HG03378 (cell line): ENCODE measurements around the gene LAMA4.

Experiments used
- ATAC-seq: cut with Tn5 transposase; IDR thresholded peaks from one replicate; pipeline ENCODE4 v1.9.1; 2021; ENCODE audit warnings: mild to moderate bottlenecking, moderate library complexity; ENCODE audit not compliant: unreplicated experiment

The LAMA4 gene

DNA sequence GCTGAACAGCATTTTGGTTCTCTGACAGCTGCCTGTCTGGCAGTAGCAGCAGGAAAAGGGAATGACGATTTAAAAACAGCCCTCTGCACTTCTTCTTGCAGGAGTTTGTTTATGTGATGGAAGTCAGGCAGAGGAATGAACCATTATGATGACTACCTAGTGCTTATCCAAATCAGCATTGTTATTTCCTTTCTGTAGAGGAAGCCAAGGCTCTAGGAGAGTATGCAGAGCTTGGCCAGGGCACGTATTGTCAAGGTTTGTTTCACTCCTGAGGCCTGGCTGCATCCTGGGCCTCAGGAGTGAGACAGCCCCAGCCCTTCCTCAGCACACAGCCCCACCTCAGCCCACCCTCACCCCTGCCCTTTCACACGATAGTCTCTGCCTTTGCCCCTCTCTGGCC lies 98.5 kb downstream of the LAMA4 start:
- ATAC-seq = no peak

GRCh38 chr6:112154711-112155110 lies 99.7 kb downstream of the LAMA4 start:
- ATAC-seq = no peak

GRCh38 chr6:112153926-112154607 lies 100.3 kb downstream of the LAMA4 start:
- ATAC-seq = no peak

- ATAC-seq = no peak
Measured at GRCh38 chr6:112150363-112150762, 104.0 kb downstream of the LAMA4 start.

- no peak for ATAC-seq
Measured at GRCh38 chr6:112149719-112150263, 104.6 kb downstream of the LAMA4 start.

DNA sequence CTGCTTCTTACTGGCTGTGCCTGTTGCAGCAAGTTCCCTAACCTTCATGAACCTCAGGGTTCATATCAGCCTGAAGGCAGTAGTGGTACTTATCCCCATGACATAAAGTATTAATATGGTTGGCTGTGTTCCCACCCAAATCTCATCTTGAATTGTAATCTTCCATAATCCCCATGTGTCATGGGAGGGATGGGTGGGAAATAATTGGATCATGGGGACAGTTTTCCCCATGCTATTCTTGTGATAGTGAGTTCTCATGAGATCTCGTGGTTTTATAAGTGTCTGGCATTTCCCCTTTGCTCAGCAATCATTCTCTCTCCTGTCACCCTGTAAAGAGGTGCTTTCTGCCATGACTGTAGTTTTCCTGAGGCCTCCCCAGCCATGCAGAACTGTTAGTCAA lies 105.1 kb downstream of the LAMA4 start:
- no peak for ATAC-seq

DNA sequence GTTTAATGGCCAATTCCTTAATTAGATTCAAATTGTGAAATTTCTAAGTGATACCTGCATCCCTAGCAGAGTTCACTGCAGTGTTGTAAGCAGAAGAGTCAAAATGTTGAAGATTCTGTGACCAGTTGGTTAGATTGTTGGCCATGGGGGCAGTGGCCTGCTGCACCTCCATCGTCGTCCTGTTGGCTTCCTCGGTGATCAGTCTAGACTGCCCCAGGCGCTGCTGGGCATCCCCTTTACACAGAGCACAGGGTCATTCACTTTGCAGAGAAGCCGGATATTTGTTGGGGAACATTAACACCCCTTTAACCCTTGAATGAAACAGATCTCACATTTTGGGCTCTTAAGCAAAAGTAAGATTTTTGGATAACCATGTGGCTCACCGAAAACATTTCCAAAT lies 106.3 kb downstream of the LAMA4 start:
- no peak for ATAC-seq

DNA sequence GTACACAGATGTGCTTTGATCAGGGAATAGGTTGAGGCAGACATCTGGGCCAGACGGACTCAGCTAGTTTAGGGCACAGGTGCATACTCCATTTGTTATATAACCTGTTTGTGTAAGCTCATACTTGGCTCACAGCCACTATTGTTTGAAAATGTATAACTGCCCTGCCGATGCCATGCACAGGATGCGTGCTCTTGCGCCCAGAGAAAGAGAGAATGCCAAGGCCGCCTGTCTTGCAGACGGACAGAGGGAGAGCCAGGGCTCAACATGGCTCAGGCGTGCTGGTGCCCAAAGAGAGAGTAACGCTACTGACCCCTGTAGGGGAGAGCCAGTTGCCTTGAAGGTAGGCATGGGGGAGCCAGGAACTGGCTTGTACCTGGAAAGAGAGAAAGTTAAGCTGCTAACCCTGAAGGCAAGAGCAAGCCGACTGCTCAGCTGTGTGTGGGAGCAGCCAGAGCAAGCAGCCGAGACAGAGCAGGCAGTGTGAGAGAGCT lies 109.2 kb downstream of the LAMA4 start:
- ATAC-seq = no peak

- ATAC-seq = no peak
Measured at GRCh38 chr6:112144145-112144926, 110.0 kb downstream of the LAMA4 start.

DNA sequence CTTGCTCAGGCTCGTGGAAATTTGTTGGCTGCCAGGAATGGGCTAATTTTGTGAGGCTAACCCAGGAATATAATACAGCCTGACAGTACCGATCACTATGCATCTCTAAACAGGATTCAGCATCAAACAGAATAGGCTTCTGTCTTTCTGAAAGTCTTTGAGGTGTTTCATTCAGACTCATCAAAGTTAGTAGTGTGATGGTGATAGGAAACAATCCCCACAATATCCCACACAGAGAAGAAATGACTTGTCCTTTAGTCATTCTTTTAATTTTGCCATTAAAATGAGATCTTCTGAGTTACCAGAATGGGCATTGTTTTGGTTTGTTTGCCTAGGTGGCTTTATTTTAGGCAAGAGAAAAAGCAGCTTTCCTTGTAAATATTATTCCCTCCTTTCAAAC lies 112.7 kb downstream of the LAMA4 start:
- ATAC-seq = no peak

DNA sequence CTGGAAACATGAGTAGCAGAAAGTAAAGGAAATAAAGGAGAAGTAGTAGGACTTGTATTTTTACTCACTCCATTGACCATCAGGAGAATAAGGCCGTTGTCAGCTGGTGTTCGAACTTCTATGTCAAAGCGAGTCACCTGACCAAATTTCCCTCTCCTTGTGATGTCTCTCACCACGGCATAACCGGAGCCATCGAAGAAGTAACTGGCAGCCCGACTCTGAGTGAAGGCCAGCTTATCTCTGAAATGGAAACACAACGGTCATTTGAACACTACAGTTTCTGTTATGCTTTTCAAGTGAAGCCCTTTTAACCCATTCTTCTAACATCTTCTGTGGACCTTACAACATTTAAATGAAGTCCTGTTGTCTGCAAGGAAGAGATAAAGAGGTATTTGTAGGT lies 115.3 kb downstream of the LAMA4 start:
- no peak for ATAC-seq

- no peak for ATAC-seq
Measured at GRCh38 chr6:112130878-112131277, 123.5 kb downstream of the LAMA4 start.

DNA sequence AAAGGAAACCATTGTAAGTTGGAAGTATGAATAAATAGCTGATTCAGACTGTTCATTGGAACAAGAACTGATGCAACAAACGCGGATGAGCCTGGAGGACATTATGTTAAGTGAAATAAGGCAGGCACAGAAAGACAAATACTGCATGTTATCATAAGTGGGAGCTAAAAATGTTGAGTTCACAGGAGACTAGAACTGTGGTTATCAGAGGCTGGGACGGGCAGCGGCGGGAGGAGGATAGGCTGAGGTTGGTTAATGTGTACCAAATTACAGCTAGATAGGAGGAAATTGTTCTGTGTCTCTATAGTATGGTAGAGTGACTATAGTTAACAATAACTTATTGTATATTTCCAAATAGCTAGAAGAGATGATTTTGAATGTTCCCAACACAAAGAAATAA lies 126.2 kb downstream of the LAMA4 start:
- no peak for ATAC-seq

DNA sequence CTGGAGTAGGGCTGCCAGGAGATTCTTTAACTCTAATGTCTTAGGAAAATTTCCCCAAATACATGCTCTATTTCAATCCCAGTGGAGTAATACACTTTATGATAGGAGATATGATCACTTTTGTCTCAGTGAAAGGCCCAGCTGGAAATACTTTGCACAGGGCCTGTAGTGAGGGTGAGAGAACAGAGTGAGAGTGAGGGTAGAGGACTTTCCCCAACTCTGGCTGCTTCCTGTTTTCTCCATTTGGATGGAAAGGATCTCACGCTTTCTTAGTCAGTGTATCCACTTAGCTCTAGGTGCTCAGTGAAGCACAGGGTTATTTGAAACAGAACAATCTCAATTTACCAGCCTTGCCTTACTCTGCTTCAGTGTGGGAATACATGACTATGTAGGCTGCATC lies 130.4 kb downstream of the LAMA4 start:
- ATAC-seq = no peak

DNA sequence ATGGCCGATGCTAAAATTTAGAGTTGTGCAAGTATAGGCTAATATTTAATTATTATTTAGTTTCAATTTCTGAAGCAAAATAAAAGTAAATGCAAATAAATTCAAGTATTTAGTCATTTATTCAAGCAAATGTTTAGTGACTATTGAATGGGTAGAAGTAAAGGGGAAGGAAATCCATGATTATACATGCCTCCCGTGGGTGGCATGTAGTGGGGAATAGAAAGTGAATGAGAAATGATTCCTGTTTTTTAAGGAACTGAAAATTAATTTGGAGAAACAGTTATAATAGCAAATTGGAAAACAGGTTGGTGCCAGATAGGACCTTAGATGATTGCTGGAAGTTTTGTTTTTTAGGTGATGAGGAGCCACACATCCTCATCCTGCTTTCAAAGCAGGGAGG lies 131.6 kb downstream of the LAMA4 start:
- no peak for ATAC-seq

GRCh38 chr6:112118034-112118433 lies 136.3 kb downstream of the LAMA4 start:
- ATAC-seq = no peak

GRCh38 chr6:112117554-112117953 lies 136.8 kb downstream of the LAMA4 start:
- no peak for ATAC-seq

DNA sequence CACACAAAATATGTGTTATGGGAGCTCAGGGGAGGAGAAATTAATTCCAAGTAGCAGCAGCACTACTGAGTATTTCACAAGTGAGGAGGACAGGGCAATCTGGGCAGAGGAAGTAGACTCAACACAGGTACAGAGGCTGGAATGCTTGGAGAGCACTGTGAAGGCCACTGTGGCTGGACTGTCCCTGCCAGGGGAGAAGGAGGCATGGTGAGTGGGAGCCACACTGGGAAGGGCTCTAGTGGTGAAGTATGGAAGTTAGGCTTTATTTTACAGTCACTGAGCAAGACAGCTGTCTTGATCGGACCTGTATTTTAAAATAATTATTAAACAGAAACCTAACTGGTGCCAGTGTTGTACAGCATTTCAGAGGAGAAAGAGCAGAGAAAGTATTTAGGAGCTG lies 138.1 kb downstream of the LAMA4 start:
- no peak for ATAC-seq

GRCh38 chr6:112114577-112115223 lies 139.7 kb downstream of the LAMA4 start:
- ATAC-seq = no peak

DNA sequence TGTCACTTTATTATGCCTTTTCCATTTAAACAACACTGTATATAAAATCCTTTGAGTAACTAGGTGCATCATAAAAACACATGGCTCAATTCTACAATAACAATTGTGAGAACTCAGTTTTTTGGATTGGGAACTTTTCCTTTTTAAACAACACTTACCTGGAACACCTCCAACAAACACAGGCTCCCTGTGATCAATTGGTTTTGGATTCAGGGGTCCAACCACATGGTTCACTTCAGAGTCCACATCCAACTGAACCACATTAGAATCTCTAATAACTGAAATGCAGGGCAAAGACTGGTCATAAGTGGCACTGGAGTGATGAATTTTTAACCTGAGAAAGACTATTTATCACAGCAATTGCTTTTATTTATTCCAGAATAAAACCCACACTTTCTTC lies 140.4 kb downstream of the LAMA4 start:
- no peak for ATAC-seq

DNA sequence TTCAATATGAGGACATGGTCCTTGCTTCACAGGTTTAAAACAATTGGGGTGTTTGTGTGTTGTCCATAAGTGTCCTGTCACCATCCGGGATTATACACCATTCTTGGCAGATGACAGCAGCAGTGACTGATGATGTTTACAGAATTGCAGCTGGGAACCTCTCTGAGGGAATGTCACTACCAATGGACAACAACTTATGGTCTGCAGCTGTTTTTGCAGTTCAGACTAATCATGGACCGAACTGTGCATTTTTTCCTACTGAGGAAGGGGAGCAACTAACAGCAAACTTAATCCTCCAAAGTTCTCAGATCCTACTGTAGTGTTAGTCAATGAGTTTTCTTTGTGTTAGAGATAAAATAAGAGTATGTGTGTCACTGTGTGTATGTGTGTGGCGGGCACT lies 140.9 kb downstream of the LAMA4 start:
- no peak for ATAC-seq

- no peak for ATAC-seq
Measured at GRCh38 chr6:112109262-112109661, 145.1 kb downstream of the LAMA4 start.
